HG03354 (cell line): ENCODE results near the gene BEST1.

Source experiments
- ATAC-seq: cut with Tn5 transposase; IDR thresholded peaks from one replicate; pipeline ENCODE4 v1.9.1; 2021; ENCODE audit warnings: mild to moderate bottlenecking; ENCODE audit not compliant: unreplicated experiment, poor library complexity, severe bottlenecking

Gene BEST1

DNA sequence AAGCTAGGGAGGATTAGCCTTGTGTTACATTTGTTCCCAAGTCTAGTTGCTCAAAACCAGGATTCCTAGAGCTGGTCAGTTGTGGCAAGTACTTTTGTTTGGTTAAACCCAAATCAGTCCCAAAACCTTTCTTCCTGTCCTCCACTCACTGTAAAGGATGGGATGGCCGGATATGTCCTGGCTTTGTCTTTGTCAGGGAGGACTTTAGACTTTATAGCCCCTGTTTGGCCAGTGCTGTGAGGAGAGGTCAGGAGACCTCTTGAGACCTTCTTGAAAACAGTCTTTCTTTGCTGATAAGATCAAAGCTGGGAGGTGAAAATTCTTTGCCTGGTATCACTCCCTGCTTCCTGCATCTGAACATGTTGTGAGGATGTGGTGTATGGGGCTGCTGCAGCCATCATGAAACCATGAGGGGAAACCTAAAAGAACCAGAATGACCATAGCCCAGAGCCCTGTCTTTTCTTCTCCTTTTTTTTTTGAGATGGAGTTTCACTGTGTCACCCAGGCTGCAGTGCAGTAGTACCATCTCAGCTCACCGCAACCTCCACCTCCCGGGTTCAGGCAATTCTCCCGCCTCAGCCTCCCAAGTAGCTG is 60.9 kb downstream of the BEST1 start:
- no peak for ATAC-seq

DNA sequence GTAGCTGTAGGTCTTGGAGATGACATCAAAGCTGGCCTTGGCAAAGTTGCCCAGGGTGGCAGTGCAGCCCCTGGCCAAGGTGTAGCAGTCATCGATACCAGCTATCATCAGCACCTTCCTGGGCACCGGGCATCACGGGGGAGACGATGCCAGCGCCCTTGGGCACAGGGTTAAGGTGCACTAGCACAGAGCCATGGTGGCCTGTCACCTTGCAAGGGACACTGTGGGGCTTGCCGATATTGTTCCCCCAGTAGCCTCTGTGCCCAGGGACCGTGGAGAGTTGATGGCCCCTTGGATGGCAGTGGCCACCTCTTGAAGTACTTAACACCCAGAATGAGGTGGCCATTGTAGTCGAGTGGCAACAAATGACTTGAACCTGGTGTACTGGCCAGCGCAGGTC is 61.7 kb downstream of the BEST1 start:
- no peak for ATAC-seq

DNA sequence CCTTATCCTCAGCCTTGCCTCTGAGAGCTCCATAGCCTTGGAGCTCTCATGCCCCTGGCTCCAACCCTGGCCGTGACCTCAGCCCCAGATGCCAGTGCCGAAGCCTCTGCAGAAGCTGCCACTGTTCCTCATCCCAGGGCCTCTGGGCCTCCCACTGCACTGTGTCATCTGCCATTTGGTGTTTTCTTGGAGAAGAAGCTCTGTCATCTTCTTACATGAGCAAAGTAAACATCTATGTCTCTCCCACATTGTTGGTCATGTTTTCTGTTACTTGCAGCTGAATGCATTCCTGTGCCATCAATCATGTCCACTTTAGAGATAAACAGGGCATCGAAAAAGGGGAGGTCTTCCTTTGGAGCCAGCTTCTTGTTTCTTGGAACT is 62.3 kb downstream of the BEST1 start:
- ATAC-seq: no peak

DNA sequence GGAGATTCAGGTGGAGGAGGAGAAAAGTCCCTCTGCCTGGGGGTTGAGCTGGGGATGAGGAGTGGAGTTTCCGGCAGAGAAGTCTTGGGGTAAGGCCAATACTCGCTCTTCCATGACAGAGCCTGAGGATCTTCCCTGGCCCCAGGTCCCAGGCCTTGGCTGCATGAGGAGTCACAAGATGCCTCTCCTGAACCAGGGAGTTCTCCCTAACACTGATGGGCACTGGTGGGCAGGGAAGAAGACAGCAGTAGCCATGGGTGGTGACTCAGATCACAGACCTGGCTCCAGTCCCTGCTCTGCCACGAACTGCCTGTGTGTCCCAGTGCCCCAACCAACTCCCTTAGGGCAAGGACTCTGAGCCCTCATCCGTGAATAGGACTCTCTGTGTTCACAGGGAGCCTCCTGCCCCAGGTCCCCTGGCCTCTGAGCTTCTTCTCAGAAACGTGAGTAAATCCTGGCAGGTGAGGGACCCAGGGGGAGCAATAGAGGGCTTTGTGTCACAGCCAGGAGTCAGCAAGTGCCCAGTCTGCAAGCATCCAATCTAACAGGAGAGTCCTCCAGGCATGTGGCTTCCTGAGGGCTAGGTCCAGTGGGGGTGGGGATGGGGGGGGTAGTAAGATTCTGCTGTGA is 62.8 kb downstream of the BEST1 start:
- ATAC-seq: no peak
